ENCODE measurements around the gene KLF5.

KLF5 gene

GRCh38 chr13:73058736-73059459, at the start of gene KLF5:
TSS of gene KLF5 (plus strand) at chr13:73059005. CDS start at chr13:73059328, 323 bp downstream.
- Histone ChIP-seq H3K4me3 (ENCODE audit: low read length) (peak within 1 kb of the TSS; percentile 83), H3K36me3 (ENCODE audit: control insufficient read depth, insufficient read depth, low read length) (peaks cover 15% of the 10 kb centered on the region), H3K4me1 (ENCODE audit: control insufficient read depth, insufficient read depth, low read length) (peaks cover 8% of the 10 kb centered on the region), H3K27me3 (ENCODE audit: control insufficient read depth, insufficient read depth, low read length) (no peaks in the 10 kb centered on the region), H3K9me3 (ENCODE audit: control insufficient read depth, low read length) (no peaks in the 10 kb centered on the region), H3K9ac (ENCODE audit: low read length) (peak within 1 kb of the TSS; percentile 98)

- H3K4me3 ChIP-seq (ENCODE audit: low read length) = no peak overlapping the region
- no peaks in the 10 kb centered on the region for H3K27me3 ChIP-seq (ENCODE audit: control insufficient read depth, insufficient read depth, low read length)
- H3K36me3 ChIP-seq (ENCODE audit: control insufficient read depth, insufficient read depth, low read length) = no peaks in the 10 kb centered on the region
- no peaks in the 10 kb centered on the region for H3K4me1 ChIP-seq (ENCODE audit: control insufficient read depth, insufficient read depth, low read length)
- H3K9ac ChIP-seq (ENCODE audit: low read length) = no peak overlapping the region
- H3K9me3 ChIP-seq (ENCODE audit: control insufficient read depth, low read length) = no peaks in the 10 kb centered on the region
Observed at GRCh38 chr13:73011751-73012150, 47.1 kb upstream of the KLF5 start.

DNA sequence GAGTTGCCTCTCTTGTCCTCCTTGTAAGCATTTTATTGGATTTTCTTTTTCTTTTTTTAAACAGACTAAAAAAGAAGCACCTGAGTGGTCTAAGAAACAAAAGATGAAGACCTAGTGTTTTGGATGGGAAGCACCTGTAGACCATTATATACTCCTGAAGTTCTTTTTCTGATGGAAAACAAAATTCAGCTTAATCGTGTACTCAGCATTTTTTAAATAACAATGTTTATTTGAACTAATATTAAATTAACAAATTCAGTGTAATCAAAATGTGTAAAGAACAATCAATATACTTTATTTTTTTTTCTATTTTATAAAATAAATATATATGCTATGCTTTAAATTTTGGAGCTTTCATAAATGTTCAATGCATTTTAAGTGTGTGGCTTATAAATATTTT, 43.0 kb upstream of the KLF5 start:
- H3K27me3 ChIP-seq (ENCODE audit: control insufficient read depth, insufficient read depth, low read length) = no peaks in the 10 kb centered on the region
- H3K9me3 ChIP-seq (ENCODE audit: control insufficient read depth, low read length) = no peaks in the 10 kb centered on the region
- H3K4me1 ChIP-seq (ENCODE audit: control insufficient read depth, insufficient read depth, low read length) = no peaks in the 10 kb centered on the region
- H3K36me3 ChIP-seq (ENCODE audit: control insufficient read depth, insufficient read depth, low read length) = no peaks in the 10 kb centered on the region
- no peak overlapping the region for H3K9ac ChIP-seq (ENCODE audit: low read length)
- H3K4me3 ChIP-seq (ENCODE audit: low read length) = no peak overlapping the region

DNA sequence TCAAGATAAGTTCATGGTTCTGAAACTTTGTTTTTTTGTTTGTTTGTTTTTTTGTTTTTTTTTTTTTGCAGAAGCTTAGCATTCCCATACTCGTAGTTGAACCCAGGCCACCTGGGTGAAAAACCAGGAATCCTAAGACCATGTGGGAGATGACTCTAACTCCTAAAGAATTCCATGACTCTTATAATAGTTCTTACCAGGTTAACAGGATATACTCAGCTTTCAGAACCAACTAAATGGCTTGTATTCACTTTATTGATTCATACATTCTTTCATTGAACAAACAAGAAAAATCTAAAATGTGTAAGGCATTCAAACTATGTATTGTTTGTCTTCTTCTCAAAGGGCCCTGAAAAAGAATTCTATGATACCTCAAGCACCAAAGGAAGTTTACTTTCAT, 40.5 kb upstream of the KLF5 start:
- Histone ChIP-seq H3K27me3 (ENCODE audit: control insufficient read depth, insufficient read depth, low read length) (no peaks in the 10 kb centered on the region), H3K9me3 (ENCODE audit: control insufficient read depth, low read length) (no peaks in the 10 kb centered on the region), H3K4me3 (ENCODE audit: low read length) (no peak overlapping the region), H3K9ac (ENCODE audit: low read length) (no peak overlapping the region), H3K4me1 (ENCODE audit: control insufficient read depth, insufficient read depth, low read length) (no peaks in the 10 kb centered on the region), H3K36me3 (ENCODE audit: control insufficient read depth, insufficient read depth, low read length) (no peaks in the 10 kb centered on the region)

DNA sequence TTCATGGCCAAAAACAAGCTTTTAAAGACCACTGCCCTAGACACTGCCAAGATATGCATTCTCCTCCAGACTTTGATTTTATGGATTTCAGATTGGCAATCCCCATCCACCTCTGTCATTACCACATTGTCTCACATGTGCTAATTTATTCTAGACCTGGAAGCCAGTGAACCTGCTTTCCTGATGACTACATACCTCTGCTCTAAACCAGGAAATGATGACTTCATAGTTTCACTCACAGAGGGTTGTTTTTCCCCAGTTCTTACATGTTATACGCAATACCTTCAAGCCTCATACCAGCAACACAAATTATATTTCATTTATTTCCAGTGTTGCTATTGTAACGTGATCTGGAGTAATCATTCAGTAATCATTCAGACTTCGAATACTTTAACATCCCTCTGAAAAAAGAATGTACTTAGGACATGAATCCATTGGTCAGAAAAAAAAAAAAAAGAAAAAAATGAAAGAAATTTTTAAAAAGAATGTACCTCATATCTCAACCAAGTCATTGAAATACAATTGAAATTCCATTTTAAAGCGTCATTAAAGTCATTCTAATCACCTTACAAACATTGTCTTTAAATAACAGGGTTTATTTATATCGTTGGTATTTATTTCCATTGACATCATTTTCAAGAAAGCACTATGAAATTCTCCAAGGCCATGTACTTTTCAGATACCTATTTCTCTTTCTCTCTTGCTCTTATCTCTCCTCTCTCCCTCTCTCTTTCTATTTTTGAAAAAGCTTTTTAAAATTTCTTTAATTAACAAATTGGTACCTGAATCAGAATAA, 33.4 kb upstream of the KLF5 start:
- Histone ChIP-seq H3K4me1 (ENCODE audit: control insufficient read depth, insufficient read depth, low read length) (no peaks in the 10 kb centered on the region), H3K36me3 (ENCODE audit: control insufficient read depth, insufficient read depth, low read length) (no peaks in the 10 kb centered on the region), H3K4me3 (ENCODE audit: low read length) (no peak overlapping the region), H3K27me3 (ENCODE audit: control insufficient read depth, insufficient read depth, low read length) (no peaks in the 10 kb centered on the region), H3K9ac (ENCODE audit: low read length) (no peak overlapping the region), H3K9me3 (ENCODE audit: control insufficient read depth, low read length) (no peaks in the 10 kb centered on the region)

- H3K4me1 ChIP-seq (ENCODE audit: control insufficient read depth, insufficient read depth, low read length) = no peaks in the 10 kb centered on the region
- no peaks in the 10 kb centered on the region for H3K9me3 ChIP-seq (ENCODE audit: control insufficient read depth, low read length)
- H3K9ac ChIP-seq (ENCODE audit: low read length) = no peak overlapping the region
- no peak overlapping the region for H3K4me3 ChIP-seq (ENCODE audit: low read length)
- H3K36me3 ChIP-seq (ENCODE audit: control insufficient read depth, insufficient read depth, low read length) = no peaks in the 10 kb centered on the region
- no peaks in the 10 kb centered on the region for H3K27me3 ChIP-seq (ENCODE audit: control insufficient read depth, insufficient read depth, low read length)
Observed at GRCh38 chr13:73034901-73035300, 23.9 kb upstream of the KLF5 start.

DNA sequence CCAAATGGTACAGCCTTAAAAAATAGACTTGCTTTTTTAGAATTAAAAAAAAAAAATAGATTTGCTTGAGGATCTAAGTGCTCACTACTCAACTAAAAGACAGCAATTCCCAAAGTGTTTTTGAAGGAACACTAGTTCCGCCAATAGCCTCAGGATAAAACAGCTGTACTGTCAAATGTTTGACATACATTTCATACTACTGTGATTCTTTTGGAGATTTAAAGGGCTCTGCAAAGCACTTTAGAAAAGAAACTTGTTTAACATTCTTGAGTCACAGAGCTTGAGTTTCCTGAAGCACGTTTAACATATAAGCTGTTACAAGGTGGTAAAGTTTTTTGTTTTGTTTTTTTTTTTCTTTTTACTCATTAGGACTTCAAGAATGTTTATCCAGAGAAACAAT, 23.1 kb upstream of the KLF5 start:
- no peaks in the 10 kb centered on the region for H3K4me1 ChIP-seq (ENCODE audit: control insufficient read depth, insufficient read depth, low read length)
- no peaks in the 10 kb centered on the region for H3K9me3 ChIP-seq (ENCODE audit: control insufficient read depth, low read length)
- no peaks in the 10 kb centered on the region for H3K36me3 ChIP-seq (ENCODE audit: control insufficient read depth, insufficient read depth, low read length)
- H3K4me3 ChIP-seq (ENCODE audit: low read length) = no peak overlapping the region
- no peak overlapping the region for H3K9ac ChIP-seq (ENCODE audit: low read length)
- H3K27me3 ChIP-seq (ENCODE audit: control insufficient read depth, insufficient read depth, low read length) = no peaks in the 10 kb centered on the region

DNA sequence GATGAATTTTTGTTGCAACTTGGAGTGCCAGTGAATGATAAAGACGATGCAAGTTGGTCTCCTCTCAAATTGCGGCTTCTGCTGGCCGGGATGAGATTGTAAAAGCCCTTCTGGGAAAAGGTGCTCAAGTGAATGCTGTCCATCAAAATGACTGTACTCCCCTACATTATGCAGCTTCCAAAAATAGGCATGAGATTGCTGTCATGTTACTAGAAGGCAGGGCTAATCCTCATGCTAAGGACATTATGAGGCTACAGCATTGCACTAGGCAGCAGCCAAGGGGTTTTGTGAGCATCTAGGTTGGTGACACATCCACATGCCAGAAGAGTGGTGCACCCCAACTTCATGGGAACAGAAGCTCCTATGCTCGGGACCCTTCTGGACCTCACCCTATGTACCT, 22.2 kb upstream of the KLF5 start:
- Histone ChIP-seq H3K4me3 (ENCODE audit: low read length) (no peak overlapping the region), H3K4me1 (ENCODE audit: control insufficient read depth, insufficient read depth, low read length) (peaks cover 5% of the 10 kb centered on the region), H3K9ac (ENCODE audit: low read length) (no peak overlapping the region), H3K27me3 (ENCODE audit: control insufficient read depth, insufficient read depth, low read length) (no peaks in the 10 kb centered on the region), H3K36me3 (ENCODE audit: control insufficient read depth, insufficient read depth, low read length) (no peaks in the 10 kb centered on the region), H3K9me3 (ENCODE audit: control insufficient read depth, low read length) (no peaks in the 10 kb centered on the region)

GRCh38 chr13:73038064-73038463, 20.7 kb upstream of the KLF5 start:
- Histone ChIP-seq H3K9me3 (ENCODE audit: control insufficient read depth, low read length) (no peaks in the 10 kb centered on the region), H3K27me3 (ENCODE audit: control insufficient read depth, insufficient read depth, low read length) (no peaks in the 10 kb centered on the region), H3K36me3 (ENCODE audit: control insufficient read depth, insufficient read depth, low read length) (no peaks in the 10 kb centered on the region), H3K4me3 (ENCODE audit: low read length) (no peak overlapping the region), H3K4me1 (ENCODE audit: control insufficient read depth, insufficient read depth, low read length) (peaks cover 5% of the 10 kb centered on the region), H3K9ac (ENCODE audit: low read length) (no peak overlapping the region)

GRCh38 chr13:73039201-73040108, 19.4 kb upstream of the KLF5 start:
- Histone ChIP-seq H3K4me3 (ENCODE audit: low read length) (no peak overlapping the region), H3K9ac (ENCODE audit: low read length) (no peak overlapping the region), H3K9me3 (ENCODE audit: control insufficient read depth, low read length) (no peaks in the 10 kb centered on the region), H3K36me3 (ENCODE audit: control insufficient read depth, insufficient read depth, low read length) (no peaks in the 10 kb centered on the region), H3K4me1 (ENCODE audit: control insufficient read depth, insufficient read depth, low read length) (peaks cover 5% of the 10 kb centered on the region), H3K27me3 (ENCODE audit: control insufficient read depth, insufficient read depth, low read length) (no peaks in the 10 kb centered on the region)

GRCh38 chr13:73040484-73040883, 18.3 kb upstream of the KLF5 start:
- Histone ChIP-seq H3K4me3 (ENCODE audit: low read length) (no peak overlapping the region), H3K27me3 (ENCODE audit: control insufficient read depth, insufficient read depth, low read length) (no peaks in the 10 kb centered on the region), H3K9me3 (ENCODE audit: control insufficient read depth, low read length) (no peaks in the 10 kb centered on the region), H3K4me1 (ENCODE audit: control insufficient read depth, insufficient read depth, low read length) (peaks cover 5% of the 10 kb centered on the region), H3K36me3 (ENCODE audit: control insufficient read depth, insufficient read depth, low read length) (no peaks in the 10 kb centered on the region), H3K9ac (ENCODE audit: low read length) (no peak overlapping the region)
